ENCODE results near the gene LRRC56. TPM values are rescaled to one million over a fixed set of nuclear protein-coding genes. Genes with fewer than 3 reads are reported as not detected.

The LRRC56 gene
- total and polyA plus RNA-seq, 2 experiments from 2014 or later = 0.73 to 0.87 TPM

GRCh38 chr11:597166-597725 lies 59.9 kb downstream of the LRRC56 start:
- Histone ChIP-seq H3K4me1 (ENCODE audit: insufficient read depth) (no peaks in the 10 kb centered on the region), H3K4me2 (no peak overlapping the region), H3K27me3 (ENCODE audit: insufficient read depth) (no peaks in the 10 kb centered on the region), H3K36me3 (ENCODE audit: insufficient read depth) (peaks cover 31% of the 10 kb centered on the region), H3K79me2 (replicated peaks; ENCODE audit: insufficient read depth) (peaks cover 5% of the 10 kb centered on the region; the same call in 1 of the 2 replicates), H3K4me3 (no peak overlapping the region), H3K27ac (ENCODE audit: low read depth) (no peak overlapping the region), H2AFZ (no peak overlapping the region), H3F3A (replicated peaks; ENCODE audit: low read depth) (peaks cover 11% of the 10 kb centered on the region; the same call in 1 of the 2 replicates), H3K9me2 (ENCODE audit: insufficient read depth) (no peaks in the 10 kb centered on the region), H4K20me1 (replicated peaks; ENCODE audit: insufficient read depth) (peaks cover 24% of the 10 kb centered on the region; the same call in 1 of the 2 replicates)
- ATAC-seq (peak; percentile 94), DNase-seq (ENCODE audit: low spot score) (peak; percentile 69)
- H3K4me1 Mint-ChIP-seq = no peaks in the 10 kb centered on the region
- peak overlapping the region; percentile 89; the same call in 1 of the 2 replicates for H3K27ac Mint-ChIP-seq
- H3K4me3 Mint-ChIP-seq = no peak overlapping the region
- TF ChIP-seq CTCF (conservative IDR thresholded peaks at IDR 0.05; ENCODE audit: low read depth in 2 of 2) = peak; percentile 49 to 64
- TF ChIP-seq, protein P1, sequence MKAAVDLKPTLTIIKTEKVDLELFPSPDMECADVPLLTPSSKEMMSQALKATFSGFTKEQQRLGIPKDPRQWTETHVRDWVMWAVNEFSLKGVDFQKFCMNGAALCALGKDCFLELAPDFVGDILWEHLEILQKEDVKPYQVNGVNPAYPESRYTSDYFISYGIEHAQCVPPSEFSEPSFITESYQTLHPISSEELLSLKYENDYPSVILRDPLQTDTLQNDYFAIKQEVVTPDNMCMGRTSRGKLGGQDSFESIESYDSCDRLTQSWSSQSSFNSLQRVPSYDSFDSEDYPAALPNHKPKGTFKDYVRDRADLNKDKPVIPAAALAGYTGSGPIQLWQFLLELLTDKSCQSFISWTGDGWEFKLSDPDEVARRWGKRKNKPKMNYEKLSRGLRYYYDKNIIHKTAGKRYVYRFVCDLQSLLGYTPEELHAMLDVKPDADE (IDR thresholded peaks at IDR 0.05) = no peak
- H3K27me3 Mint-ChIP-seq (ENCODE audit: insufficient read depth, low read depth, poor library complexity) = peaks cover 11% of the 10 kb centered on the region
- peaks cover 74% of the 10 kb centered on the region for H3K36me3 Mint-ChIP-seq (ENCODE audit: low read depth)
- H3K9me3 Mint-ChIP-seq = no peaks in the 10 kb centered on the region; the same call in 1 of the 3 replicates

GRCh38 chr11:598005-598680 lies 60.8 kb downstream of the LRRC56 start:
- Histone ChIP-seq H3K4me3 (no peak overlapping the region), H2AFZ (no peak overlapping the region), H4K20me1 (replicated peaks; ENCODE audit: insufficient read depth) (peaks cover 24% of the 10 kb centered on the region; the same call in 1 of the 2 replicates), H3K4me1 (ENCODE audit: insufficient read depth) (no peaks in the 10 kb centered on the region), H3K27ac (ENCODE audit: low read depth) (no peak overlapping the region), H3K9me2 (ENCODE audit: insufficient read depth) (no peaks in the 10 kb centered on the region), H3F3A (replicated peaks; ENCODE audit: low read depth) (peaks cover 12% of the 10 kb centered on the region; the same call in 1 of the 2 replicates), H3K36me3 (ENCODE audit: insufficient read depth) (peaks cover 37% of the 10 kb centered on the region), H3K27me3 (ENCODE audit: insufficient read depth) (no peaks in the 10 kb centered on the region), H3K4me2 (no peak overlapping the region), H3K79me2 (replicated peaks; ENCODE audit: insufficient read depth) (peaks cover 5% of the 10 kb centered on the region; the same call in 1 of the 2 replicates)
- no peaks in the 10 kb centered on the region for H3K4me1 Mint-ChIP-seq
- no peak overlapping the region for H3K4me3 Mint-ChIP-seq
- DNase-seq (ENCODE audit: low spot score) (no peak), ATAC-seq (no peak)
- peaks cover 69% of the 10 kb centered on the region for H3K36me3 Mint-ChIP-seq (ENCODE audit: low read depth)
- peaks cover 11% of the 10 kb centered on the region for H3K27me3 Mint-ChIP-seq (ENCODE audit: insufficient read depth, low read depth, poor library complexity)
- H3K27ac Mint-ChIP-seq = no peak overlapping the region
- H3K9me3 Mint-ChIP-seq = no peaks in the 10 kb centered on the region; the same call in 1 of the 3 replicates
- no peak for TF ChIP-seq JUNB (IDR thresholded peaks at IDR 0.05; ENCODE audit: unreplicated experiment)
- TF ChIP-seq REST (IDR thresholded peaks at IDR 0.05; ENCODE audit: unreplicated experiment) = no peak
- TF ChIP-seq, protein P1 (IDR thresholded peaks at IDR 0.05) = no peak
- TF ChIP-seq STAT1 (IDR thresholded peaks at IDR 0.05; ENCODE audit: unreplicated experiment) = no peak

Data from GM23338 (cell line).